GM21717 (cell line): ENCODE data around the gene PIGC.

Source experiments
- ATAC-seq: cut with Tn5 transposase; IDR thresholded peaks from one replicate; pipeline ENCODE4 v1.9.1; 2021; ENCODE audit warnings: mild to moderate bottlenecking, moderate library complexity; ENCODE audit not compliant: unreplicated experiment

Gene PIGC

GRCh38 chr1:172431721-172432192, 12.1 kb downstream of the PIGC start:
- no peak for ATAC-seq

DNA sequence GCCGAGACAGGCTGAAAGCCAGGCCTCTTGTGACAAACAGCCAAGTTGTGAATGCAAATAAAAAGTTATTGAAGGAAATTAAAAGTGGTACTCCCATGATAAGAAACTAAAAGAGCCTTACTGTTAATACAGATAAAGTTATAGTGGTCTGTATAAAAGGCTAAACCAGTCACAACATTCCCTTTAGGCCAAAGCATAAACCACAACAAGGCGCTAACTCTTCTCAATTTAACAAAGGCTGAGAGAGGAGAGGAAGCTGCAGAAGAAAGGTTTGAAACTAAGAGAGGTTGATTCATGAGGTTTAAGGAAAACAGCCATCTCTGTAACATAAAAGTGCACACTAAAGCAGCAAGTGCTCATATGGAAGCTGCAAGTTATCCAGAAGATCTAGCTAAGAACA, 12.7 kb downstream of the PIGC start:
- no peak for ATAC-seq

GRCh38 chr1:172430128-172430454, 13.8 kb downstream of the PIGC start:
- ATAC-seq = no peak

GRCh38 chr1:172429331-172430127, 14.3 kb downstream of the PIGC start:
- ATAC-seq = no peak

GRCh38 chr1:172427191-172427590, 16.7 kb downstream of the PIGC start:
- no peak for ATAC-seq

DNA sequence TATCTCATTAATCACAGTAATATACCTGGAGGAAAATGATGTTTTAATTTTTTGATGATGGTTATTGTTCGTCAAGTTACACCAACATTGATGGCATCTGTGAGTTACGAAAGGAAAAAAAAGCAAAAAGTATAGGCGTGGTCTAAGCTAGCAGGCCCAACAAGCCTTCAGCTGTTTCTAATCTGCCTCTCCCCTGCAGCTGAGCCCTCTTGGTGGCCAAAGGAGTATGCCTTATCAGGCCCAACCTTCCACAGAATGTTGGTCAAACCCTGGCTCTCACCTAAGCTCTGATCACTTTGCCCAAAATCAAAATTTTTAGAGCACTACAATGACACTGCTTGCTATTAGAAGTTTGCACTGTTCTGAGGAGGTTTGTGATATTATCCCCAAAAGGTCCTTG, 18.5 kb downstream of the PIGC start:
- ATAC-seq = no peak

DNA sequence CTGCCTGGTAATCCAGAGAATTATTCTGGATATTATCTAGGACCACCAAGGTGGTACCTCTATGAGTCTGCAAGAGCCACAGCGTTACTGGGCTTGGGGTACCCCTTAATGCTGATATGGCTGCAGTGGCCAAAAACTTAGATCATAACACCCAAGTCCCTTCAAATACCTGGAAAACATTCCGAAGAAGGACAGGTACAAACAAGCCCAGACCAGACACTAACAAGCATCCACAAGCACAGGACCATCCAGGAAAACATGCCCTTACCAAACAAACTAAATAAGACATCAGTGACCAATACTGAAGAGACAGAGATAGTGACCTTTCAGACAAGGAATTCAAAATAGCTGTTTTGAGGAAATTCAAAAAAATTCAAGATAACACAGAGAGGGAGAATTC, 20.5 kb downstream of the PIGC start:
- ATAC-seq = no peak

DNA sequence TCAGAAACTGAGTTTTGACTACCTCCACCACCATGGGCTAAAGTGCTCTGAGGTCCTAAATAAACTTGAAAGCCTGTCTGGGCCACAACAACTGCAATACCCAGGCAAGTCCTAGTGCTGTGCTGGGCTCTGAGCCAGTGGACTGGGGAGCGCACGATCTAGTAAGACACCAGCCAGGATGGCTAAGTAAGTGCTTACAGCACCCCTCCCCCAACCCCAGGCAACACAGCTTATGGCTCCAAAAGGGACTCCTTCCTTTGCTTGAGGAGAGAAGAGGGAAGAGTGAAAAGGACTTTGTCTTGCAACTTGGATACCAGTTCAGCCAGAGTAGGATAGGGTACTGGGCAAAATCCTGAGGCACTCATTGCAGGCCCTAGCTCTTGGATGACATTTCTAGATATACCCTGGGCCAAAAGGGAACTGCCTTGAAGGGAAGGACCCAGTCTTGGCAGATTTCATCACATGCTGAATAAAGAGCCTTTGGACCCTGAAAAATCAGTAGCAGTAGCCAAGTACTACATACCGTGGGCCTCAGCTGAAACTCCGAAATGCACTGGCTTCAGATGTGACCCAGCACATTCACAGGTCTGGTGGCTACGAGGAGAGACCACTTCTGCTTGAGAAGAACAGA, 21.8 kb downstream of the PIGC start:
- no peak for ATAC-seq

DNA sequence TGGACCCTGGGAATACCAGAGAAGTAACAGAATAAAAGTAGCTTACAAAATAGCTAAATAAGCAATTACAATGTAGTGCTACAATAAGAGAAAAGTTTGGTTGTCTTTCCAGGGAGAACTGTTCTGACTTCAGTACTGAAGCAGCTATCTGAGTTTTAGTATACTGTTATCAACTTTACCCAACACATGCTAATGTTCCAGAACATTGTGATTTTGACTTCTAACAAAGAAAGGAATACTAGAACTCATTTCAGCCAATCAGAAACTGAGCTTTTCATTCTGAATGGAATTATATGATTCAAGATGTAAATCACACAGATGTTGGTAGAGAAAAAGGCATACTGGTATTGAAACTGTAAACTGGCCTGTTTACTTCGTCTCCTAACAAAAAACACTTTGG, 23.5 kb downstream of the PIGC start, which contains the start of gene C1orf105:
C1orf105 (plus strand) TSS at position 301 of the 400 bp plus-strand sequence. CDS start 201 bp downstream, outside the sequence.
- ATAC-seq = no peak

DNA sequence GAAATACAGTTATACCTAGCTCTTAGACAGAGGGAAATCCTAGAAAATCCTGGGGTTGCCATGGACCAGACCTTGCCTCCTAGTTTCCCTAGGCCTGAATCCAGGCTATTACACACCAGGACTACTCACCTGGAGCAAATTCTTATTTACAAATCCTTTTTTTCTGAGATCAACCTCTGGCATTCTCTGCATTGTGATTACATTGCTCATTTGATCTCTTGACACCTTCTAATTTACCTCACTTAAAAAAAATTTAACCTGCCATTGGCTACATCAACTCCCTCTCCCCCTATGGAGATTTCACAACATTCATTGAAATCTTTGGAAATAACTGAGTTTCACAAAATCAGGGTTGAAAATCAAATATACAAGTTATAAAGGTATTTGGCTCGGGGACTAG, 26.3 kb downstream of the PIGC start:
- no peak for ATAC-seq

- no peak for ATAC-seq
Measured at GRCh38 chr1:172416496-172417035, 27.3 kb downstream of the PIGC start.

DNA sequence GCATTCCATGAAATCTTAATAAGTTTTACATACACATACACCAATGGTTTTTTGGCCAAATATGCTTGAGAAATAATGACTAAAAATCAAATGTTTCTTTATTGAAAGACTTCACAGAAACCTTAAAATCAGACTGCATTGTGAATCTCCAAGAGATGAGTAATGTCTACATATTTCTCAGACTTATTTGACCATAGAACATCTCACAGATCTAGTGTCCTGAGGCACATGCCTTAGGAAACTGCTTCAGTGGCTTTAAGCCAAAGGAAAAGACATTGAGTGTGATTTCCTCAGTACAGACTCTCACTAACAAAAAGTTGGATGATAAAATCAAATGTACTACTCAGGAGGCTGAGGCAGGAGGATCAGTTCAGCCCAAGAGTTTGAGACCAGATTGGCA, 29.5 kb downstream of the PIGC start:
- ATAC-seq = no peak

- ATAC-seq = no peak
Measured at GRCh38 chr1:172411791-172412338, 32.0 kb downstream of the PIGC start.

DNA sequence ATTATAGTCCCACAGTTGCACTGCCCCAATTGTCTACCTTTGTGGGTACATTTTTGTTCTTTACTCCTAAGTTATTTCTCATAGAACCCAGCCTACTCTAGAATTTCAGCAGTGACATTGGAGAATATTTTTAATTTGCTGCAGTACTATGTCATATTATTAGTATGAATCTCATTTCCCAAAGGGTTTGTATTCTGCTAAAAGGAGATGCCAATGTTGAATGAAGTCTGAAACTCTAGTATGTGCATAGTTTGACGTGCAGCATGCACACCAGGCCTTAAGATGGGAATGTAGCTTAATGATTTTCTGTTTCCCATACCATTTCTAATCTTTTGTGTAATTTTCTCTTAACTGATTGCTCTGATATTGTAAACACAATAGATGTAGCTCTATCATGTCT, 33.8 kb downstream of the PIGC start:
- ATAC-seq = no peak

DNA sequence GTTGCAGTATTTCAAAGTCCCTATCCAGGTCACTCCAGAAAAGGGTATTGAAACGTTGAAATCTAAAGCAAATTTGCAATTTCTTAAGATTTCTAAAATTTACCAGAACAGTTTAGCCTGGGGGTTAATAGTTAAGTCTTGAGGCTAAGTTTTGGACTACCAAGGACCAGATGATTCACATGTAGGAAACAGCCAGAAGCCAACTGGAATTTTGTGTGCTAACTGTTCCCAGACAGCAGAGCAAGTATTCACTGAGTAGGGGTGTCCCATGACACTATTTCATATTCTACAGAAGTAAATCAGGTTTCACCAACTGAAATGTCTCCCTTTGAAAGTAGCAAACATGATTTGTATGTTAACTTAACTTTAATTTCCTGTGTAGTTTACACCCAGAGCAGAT, 34.9 kb downstream of the PIGC start:
- no peak for ATAC-seq

GRCh38 chr1:172406968-172407367, 36.9 kb downstream of the PIGC start:
- ATAC-seq = no peak

GRCh38 chr1:172405912-172406311, 38.0 kb downstream of the PIGC start:
- no peak for ATAC-seq

- ATAC-seq = no peak
Measured at GRCh38 chr1:172404121-172404520, 39.7 kb downstream of the PIGC start.

GRCh38 chr1:172402878-172403569, 40.8 kb downstream of the PIGC start:
- ATAC-seq = no peak

DNA sequence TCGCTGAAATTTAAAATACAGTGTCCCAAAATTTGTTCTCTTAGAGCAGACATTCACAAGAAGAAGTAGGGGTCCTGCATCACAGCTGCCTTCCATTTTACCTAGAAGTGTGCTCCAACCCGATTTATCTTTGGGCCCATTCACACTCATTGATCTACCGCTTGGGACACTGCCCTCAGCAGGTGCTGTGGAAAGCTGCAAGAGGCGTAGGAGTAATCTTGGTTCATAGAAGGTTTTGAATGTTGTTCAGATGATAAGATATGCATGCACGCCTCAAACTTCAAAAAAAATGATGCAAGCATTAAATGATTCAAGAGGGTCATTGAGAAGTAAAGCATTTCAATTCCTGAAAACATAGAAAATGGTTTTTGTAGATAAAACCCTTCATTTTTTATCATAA, 42.0 kb downstream of the PIGC start:
- ATAC-seq = no peak

GRCh38 chr1:172401477-172401876, 42.4 kb downstream of the PIGC start:
- no peak for ATAC-seq
